GM10248 (cell line): ENCODE data around the gene SRC.

Experiments used
- CTCF ChIA-PET: fragments of 300-600 bp; sonication (Branson Sonifier 250); formaldehyde crosslinking; extraction: SDS; loops from one replicate; lab custom pipeline; 2021; ENCODE audit warnings: antibody characterized with exemption; lab: Yijun Ruan, JAX
- POLR2A ChIA-PET: fragments of 350-650 bp; sonication (Branson Sonifier 250); formaldehyde crosslinking; extraction: SDS; loops from one replicate; lab custom pipeline; 2020; ENCODE audit warnings: antibody characterized with exemption; lab: Yijun Ruan, JAX
- DNase-seq: peaks from one replicate; pipeline ENCODE4 v3.0.0; 2012; ENCODE audit errors: extremely low spot score
- TF ChIP-seq, protein P1 (sequence below): IDR thresholded peaks from 2 replicates; pipeline ENCODE4 v1.5.1; 2012; ENCODE audit warnings: mild to moderate bottlenecking, low read depth; ENCODE audit errors: extremely low read depth, missing control alignments, control extremely low read depth

The SRC gene

DNA sequence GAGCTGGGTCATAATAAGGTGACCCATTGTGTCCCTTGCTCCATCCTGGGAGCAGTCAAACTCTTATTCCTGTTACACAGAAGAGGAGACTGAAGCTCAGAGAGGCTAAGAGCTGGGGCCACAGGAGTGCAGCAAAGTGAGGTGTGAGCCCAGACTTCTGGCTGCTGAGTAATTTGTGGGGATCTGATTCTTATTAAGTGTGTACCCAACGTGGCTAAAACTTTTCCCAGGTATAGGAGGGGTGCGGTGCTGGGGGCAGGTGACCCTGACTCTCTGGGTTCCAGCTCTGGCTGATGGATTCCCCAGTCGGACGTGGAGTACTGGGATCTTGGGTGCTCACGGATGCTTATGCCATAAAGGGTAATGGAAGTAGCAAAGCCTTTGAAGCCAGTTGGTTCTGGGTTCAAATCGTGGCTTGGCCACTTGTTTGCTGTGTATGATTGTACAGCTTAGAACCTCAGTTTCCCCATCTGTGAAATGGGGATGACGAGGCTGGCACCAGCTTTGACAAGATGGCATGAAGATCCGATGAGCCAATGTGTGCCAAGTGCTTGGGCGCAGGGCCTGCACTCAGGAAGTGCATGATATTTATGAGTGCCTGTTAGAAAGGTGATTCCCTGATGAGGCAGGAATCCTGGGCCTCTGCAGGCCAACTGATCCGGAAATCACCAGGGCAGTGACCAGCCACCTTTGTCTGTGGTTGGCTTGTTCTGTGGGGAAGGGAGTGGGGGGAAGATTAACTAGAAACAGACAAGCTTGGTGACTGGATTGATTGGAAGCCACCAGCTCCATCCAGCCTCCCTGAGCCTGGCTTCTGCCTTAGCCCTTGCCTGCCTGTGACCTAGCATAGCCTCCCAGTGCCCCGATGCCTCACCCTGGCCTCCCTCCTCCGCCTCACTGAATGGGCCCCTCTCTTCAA lies 6.0 kb downstream of the SRC start:
- POLR2A ChIA-PET = no interaction called here
- TF ChIP-seq, protein P1, sequence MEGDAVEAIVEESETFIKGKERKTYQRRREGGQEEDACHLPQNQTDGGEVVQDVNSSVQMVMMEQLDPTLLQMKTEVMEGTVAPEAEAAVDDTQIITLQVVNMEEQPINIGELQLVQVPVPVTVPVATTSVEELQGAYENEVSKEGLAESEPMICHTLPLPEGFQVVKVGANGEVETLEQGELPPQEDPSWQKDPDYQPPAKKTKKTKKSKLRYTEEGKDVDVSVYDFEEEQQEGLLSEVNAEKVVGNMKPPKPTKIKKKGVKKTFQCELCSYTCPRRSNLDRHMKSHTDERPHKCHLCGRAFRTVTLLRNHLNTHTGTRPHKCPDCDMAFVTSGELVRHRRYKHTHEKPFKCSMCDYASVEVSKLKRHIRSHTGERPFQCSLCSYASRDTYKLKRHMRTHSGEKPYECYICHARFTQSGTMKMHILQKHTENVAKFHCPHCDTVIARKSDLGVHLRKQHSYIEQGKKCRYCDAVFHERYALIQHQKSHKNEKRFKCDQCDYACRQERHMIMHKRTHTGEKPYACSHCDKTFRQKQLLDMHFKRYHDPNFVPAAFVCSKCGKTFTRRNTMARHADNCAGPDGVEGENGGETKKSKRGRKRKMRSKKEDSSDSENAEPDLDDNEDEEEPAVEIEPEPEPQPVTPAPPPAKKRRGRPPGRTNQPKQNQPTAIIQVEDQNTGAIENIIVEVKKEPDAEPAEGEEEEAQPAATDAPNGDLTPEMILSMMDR = no peak
- CTCF ChIA-PET = interaction anchor here (0.8 to 1.8 kb wide), 7 partner anchors 11 to 82 kb away, joined by 3 to 7 read pairs (median 3); no protein-coding TSS in a partner anchor
- no peak for DNase-seq

DNA sequence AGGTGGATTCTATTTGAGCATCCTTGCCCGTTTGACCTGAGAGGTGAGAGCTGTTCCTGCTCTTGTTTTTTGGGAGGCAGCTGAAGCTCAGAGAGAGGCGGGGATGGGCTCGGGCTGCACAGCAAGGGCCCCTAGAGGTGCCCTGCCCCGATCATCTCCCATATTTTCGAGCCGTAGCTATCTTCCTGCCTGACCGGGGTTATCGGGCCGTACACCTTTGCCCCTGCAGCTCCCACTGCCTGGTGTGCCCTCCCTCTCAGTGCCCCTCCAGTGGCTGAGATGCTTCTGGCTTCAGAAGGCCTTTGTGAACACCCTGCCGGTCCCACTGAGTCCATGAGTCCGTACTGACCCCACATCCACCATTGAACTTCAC lies 6.7 kb downstream of the SRC start:
- no peak for DNase-seq
- ChIA-PET POLR2A (no interaction called here), CTCF (interaction anchor here (0.9 to 1.8 kb wide), 2 partner anchors 12 to 25 kb away, joined by 3 to 7 read pairs; no protein-coding TSS in a partner anchor)
- TF ChIP-seq, protein P1 = no peak

DNA sequence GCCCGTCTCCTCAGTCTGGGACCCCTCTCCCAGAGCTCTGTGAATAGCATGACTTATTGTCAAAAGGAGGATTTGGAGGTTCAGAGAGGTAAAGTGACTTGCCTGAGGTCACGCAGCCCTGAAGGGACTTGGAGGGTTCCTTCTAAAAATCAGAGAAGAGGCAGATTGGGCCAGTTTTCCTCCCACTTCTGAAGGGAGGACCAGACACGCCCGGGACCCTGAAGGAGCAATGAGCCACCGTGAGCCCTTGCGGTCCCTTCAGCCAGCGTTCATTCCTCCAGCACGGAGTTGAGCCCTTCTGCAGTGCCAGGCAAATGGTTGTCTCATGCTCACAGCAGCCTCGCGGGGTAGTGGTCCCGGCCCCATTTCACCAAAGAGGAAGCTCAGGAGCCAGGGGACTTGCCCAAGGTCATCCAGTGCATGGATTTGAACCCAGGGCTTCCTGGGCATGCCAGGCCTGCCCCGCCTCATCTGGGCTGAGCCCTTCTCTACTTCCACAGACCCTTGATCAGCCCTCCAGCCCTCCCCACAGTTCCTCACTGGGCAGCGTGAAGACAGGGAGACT lies 7.4 kb downstream of the SRC start:
- no peak for DNase-seq
- CTCF ChIA-PET = no interaction called here
- TF ChIP-seq, protein P1 = no peak
- POLR2A ChIA-PET = no interaction called here

DNA sequence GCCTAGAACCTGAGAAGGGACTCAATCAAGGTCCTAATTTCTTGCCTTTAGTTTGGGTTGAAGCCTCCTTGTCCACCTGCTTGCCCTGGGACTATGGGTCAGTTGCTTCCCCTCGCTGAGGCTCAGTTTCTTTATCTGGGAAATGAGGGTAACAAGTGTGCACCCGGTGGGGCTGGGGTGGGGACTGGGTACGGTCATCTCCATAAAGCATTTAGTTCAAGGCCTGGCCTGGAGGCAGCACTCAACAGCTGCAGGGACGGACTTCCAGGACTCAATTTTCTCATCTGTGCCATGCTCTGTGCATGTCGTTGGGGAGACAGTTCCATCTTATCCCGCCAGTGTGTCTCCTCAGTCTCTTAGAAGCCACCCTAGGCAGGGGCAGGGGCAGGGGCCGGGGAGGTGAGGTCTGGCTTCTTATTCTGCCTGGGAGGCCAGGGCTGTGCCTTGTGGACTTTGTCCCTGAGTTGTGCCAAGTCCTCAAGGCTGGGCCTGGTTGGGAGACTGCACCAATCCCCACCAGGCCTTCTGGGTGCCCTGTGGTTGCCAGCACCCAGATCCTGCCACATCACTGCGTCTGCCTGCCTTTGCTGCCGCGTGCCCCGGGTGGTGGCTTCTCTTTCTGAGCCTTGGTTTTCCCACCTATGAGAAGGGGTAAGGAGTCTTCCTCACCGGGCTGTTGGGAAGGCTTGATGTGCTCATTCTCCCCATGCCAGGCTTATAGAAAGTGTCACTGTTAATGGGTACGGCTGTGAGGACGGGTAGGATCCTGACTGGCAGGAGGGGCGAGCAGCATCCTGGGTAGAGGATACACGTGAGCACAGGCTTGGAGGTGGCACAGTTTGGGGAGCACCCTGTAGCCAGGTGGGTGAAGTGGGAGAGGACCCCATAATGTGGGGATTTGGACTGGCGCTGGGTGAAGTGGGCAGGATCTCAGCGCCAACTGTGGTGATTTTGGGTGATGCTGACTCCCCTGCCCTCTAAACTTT lies 8.6 kb downstream of the SRC start:
- ChIA-PET POLR2A (no interaction called here), CTCF (no interaction called here)
- TF ChIP-seq, protein P1 = no peak
- DNase-seq = no peak

DNA sequence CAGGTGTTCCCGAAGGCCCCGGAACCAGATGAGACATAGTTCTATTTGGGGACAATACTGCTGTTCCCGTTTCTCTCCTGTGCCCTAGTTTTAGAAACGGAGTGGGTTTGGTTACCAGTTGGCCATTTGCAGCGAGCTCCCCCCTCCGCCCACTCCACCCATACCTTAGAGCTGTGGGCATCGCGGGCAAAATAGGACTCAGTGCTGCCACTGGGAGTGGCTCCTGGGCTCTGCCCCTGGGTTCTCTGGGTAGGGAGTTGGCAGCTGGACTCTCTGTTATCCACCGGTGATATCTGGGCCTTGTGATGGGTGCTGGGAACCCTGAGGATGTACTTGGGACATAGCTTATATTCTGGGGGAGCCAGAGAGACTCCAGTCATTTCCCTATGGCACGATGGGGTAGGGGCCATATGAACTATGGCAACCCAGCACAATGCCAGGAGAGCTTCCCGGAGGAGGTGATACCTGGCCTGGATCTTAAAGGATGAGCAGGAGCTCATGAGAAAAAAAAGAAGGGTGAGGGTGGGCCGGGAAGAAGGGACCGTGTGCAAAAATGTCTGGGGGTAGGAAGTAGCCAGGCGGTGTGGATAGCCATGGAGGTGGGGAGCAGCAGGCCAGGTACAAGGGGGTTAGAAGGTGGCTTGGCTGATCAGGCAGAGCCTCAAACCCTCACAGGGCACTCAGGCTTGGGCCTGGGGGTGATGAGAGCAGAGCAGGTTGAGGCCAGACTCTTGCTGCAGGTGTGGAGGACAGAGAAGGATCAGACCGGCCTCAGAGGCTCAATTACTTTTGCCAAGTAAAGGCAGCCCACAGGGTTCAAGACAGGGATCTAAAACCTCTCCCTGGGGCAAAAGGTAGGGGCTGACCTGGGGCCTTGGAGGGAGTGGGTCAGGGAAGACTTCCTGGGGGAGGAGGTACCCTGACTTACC lies 9.6 kb downstream of the SRC start:
- POLR2A ChIA-PET = interaction anchor here (0.9 kb wide), 1 partner anchor 8 kb away, joined by 3 read pairs; no protein-coding TSS in a partner anchor
- CTCF ChIA-PET = interaction anchor here (0.8 to 1.8 kb wide), 4 partner anchors 10 to 85 kb away, joined by 3 to 6 read pairs (median 4); no protein-coding TSS in a partner anchor

More for the DNA sequence above, 9.6 kb downstream of the SRC start:
- no peak for DNase-seq
- TF ChIP-seq, protein P1 = no peak
